Measurements from ENCODE around the gene SLC35F2.

DNA sequence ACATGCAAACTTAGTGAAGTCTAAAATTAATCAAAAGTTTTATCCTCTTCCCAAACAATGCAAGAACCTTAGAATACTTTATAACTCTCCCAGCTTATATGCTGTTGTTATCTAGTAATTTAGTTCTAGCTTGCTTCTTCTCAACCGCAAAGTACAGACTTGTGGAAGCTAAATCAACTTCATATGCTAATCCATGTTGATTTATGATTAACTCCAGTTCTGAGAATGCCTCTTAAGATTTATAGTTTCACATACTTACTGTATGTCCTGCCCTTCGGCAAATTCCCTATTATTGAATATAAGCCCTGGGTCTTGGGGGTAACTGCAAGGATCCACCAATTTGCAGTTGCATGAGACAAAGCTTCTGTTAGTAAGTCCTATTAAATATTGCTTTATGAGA lies 17.6 kb upstream of the SLC35F2 start:
- TF ChIP-seq SIN3A (conservative IDR thresholded peaks at IDR 0.05 in 1 of 2, IDR thresholded peaks at IDR 0.05 in 1 of 2; ENCODE audit: low read depth in 1 of 2, low read length in 2 of 2) (no peak), GTF2F1 (IDR thresholded peaks at IDR 0.05; ENCODE audit: borderline replicate concordance, low read depth, low read length) (no peak)
- TF ChIP-seq, protein P1, sequence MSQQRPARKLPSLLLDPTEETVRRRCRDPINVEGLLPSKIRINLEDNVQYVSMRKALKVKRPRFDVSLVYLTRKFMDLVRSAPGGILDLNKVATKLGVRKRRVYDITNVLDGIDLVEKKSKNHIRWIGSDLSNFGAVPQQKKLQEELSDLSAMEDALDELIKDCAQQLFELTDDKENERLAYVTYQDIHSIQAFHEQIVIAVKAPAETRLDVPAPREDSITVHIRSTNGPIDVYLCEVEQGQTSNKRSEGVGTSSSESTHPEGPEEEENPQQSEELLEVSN (IDR thresholded peaks at IDR 0.05): no peak

All from H1 (cell line).